Kidney (tissue), 14 donors: Measurements from ENCODE around the gene RARRES2. TPM values are rescaled to one million over a fixed set of nuclear protein-coding genes. Genes with fewer than 3 reads are reported as not detected.

ENCODE experiments used
- DNase-seq, 5 donors: peaks; one replicate each; pipeline ENCODE4 v3.0.0-alpha.2; 2013 to 2020
- FAIRE-seq: peaks from 2 replicates; lab custom pipeline; 2012; peaks lifted over from hg19 to GRCh38; lab: Jason Lieb, UNC
- H3K27ac ChIP-seq, 2 donors: one replicate each; pipeline ENCODE4 v1.7.0; 2013; ENCODE audit warnings: low read depth in 2 of 2, low read length in 2 of 2, inconsistent platforms in 1 of 2
- H3K27me3 ChIP-seq: one replicate; pipeline ENCODE4 v1.7.1; 2013; ENCODE audit warnings: low read length, inconsistent platforms; ENCODE audit not compliant: control insufficient read depth, insufficient read depth
- H3K36me3 ChIP-seq, 3 donors: one replicate each; pipeline versions ENCODE4 v1.7.0 to v1.7.1; 2013; ENCODE audit warnings: low read length in 3 of 3, control low read depth in 1 of 3, inconsistent platforms in 1 of 3; ENCODE audit not compliant: insufficient read depth in 3 of 3, control insufficient read depth in 2 of 3
- H3K4me1 ChIP-seq, 3 donors: one replicate each; pipeline versions ENCODE4 v1.7.0 to v1.7.1; 2013; ENCODE audit warnings: low read length in 3 of 3, inconsistent platforms in 1 of 3, low read depth in 1 of 3; ENCODE audit not compliant: control insufficient read depth in 2 of 3, insufficient read depth in 2 of 3
- H3K4me3 ChIP-seq, 3 donors: one replicate each; pipeline versions ENCODE4 v1.7.0 to v1.8.1; 2013; ENCODE audit warnings: low read length in 3 of 3, control low read depth in 1 of 3, inconsistent platforms in 1 of 3
- H3K9ac ChIP-seq, 3 donors: one replicate each; pipeline versions ENCODE4 v1.7.0 to v1.7.1; 2013; ENCODE audit warnings: low read length in 3 of 3, control low read depth in 1 of 3, inconsistent platforms in 1 of 3
- H3K9me3 ChIP-seq, 3 donors: one replicate each; pipeline versions ENCODE4 v1.7.0 to v1.7.1; 2013; ENCODE audit warnings: low read length in 3 of 3, control low read depth in 1 of 3, inconsistent platforms in 1 of 3; ENCODE audit not compliant: control insufficient read depth in 2 of 3, insufficient read depth in 1 of 3
- CTCF ChIP-seq: IDR thresholded peaks from 3 replicates; pipeline ENCODE4 v1.5.1; 2012; ENCODE audit warnings: mild to moderate bottlenecking, moderate library complexity, borderline replicate concordance; ENCODE audit not compliant: insufficient read depth; ENCODE audit errors: extremely low read depth
- intact Hi-C: fragments of 100-400 bp; cut with DNase I; formaldehyde crosslinking; loops from one replicate; pipeline ENCODE4 v1.11.1; 2022
- polyA plus RNA-seq: library from polyadenylated mRNA; stranded (reverse); fragments of 350-450 nt; fragmentation: Illumina TruSeq; extraction: RNeasy Lipid Tissue Mini Kit (QIAGEN cat#74804); gene quantifications from one replicate; pipeline ENCODE4 v1.2.3, GENCODE V29; 2014; ENCODE audit warnings: low read depth, low replicate concordance; ENCODE audit not compliant: insufficient read depth
- total RNA-seq: library from RNA; stranded (reverse); fragmentation: NEBNext Ultra II Directional; extraction: Animal tissue kit (Norgen Biotek cat#: 25700); gene quantifications from one replicate; pipeline ENCODE4 v1.2.1, GENCODE V29; 2021
- donor health status: control.
- donor health status: control.
- donor health status: control.
- donor health status: control.
- donor health status: control.
- donor health status: DM: yes; HTN: yes; CAD: no.
- donor health status: Normal renal cell carcinoma (clear cell type).

Gene RARRES2
- total and polyA plus RNA-seq, 2 donors from 2014 or later, result 104 to 475 TPM

GRCh38 chr7:150325110-150325611, 16.3 kb downstream of the RARRES2 start:
- Histone ChIP-seq H3K27me3 (no peaks in the 10 kb centered on the region), H3K4me3 (no peak overlapping the region), H3K9me3 (no peaks in the 10 kb centered on the region), H3K9ac (no peak overlapping the region), H3K27ac (no peak overlapping the region), H3K36me3 (peaks cover 0 to 15% (median 0%) of the 10 kb centered on the region in 3 donors), H3K4me1 (peaks cover 0 to 30% (median 20%) of the 10 kb centered on the region in 3 donors)
- no peak for TF ChIP-seq CTCF
- DNase-seq (no peak), FAIRE-seq (no peak)
- intact Hi-C loops, result no loop called here

- peak overlapping the region in 1 of 3 donors; percentile 87 for H3K9ac ChIP-seq
- H3K4me3 ChIP-seq, result peak overlapping the region; percentile 71 to 80 (median 73)
- no peaks in the 10 kb centered on the region for H3K9me3 ChIP-seq
- TF ChIP-seq CTCF, result no peak
- FAIRE-seq (no peak), DNase-seq (peak in 2 of 5 donors; percentile 33)
- peak overlapping the region; percentile 18 to 95 for H3K27ac ChIP-seq
- no peaks in the 10 kb centered on the region for H3K27me3 ChIP-seq
- H3K36me3 ChIP-seq, result peaks cover 0 to 15% (median 0%) of the 10 kb centered on the region in 3 donors
- intact Hi-C loops, result no loop called here
- H3K4me1 ChIP-seq, result peaks cover 0 to 30% (median 20%) of the 10 kb centered on the region in 3 donors
Measured at GRCh38 chr7:150324373-150324961, 17.0 kb downstream of the RARRES2 start.

- Histone ChIP-seq H3K9me3 (no peaks in the 10 kb centered on the region), H3K4me1 (peaks cover 0 to 30% (median 20%) of the 10 kb centered on the region in 3 donors), H3K27ac (peak overlapping the region; percentile 90 to 95), H3K36me3 (peaks cover 0 to 15% (median 0%) of the 10 kb centered on the region in 3 donors), H3K9ac (peak overlapping the region; percentile 21 to 87 (median 81)), H3K27me3 (no peaks in the 10 kb centered on the region), H3K4me3 (peak overlapping the region; percentile 71 to 80 (median 73))
- intact Hi-C loops, result no loop called here
- TF ChIP-seq CTCF, result no peak
- no peak for FAIRE-seq
- peak in 1 of 5 donors; percentile 67 for DNase-seq
Measured at GRCh38 chr7:150323682-150324372, 17.6 kb downstream of the RARRES2 start.
